Measurements from ENCODE around the gene PPP2R3A. TPM values are rescaled to one million over a fixed set of nuclear protein-coding genes. Genes with fewer than 3 reads are reported as not detected.

The PPP2R3A gene
- total and polyA plus RNA-seq, 2 of the 4 experiments (the other 2 are of a cell fraction): 11.3 to 37.3 TPM

DNA sequence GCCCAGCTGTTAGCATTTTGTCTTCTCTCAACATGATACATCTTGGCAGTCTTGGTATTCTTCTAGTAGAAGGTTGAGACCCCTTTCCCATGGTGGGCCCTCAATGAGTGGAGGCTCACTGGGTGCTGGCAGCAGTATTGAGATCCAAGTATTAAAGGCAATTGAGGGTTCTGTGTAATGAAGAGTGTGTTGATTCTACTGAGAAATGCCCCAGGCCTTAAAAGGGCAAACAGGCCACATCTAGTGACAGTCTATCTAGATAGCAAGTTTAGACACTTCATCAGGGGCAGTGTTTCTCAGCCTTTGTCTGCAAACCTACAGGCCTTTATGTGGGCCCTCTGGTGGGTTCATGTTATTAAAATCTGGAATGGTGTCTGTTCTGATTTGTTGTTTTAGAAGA, 9.5 kb downstream of the PPP2R3A start:
- Histone ChIP-seq H4K8ac (ENCODE audit: low read depth in 2 of 2, low read length in 2 of 2) (no peak overlapping the region; a peak in 1 of 4 replicates), H3K9ac (ENCODE audit: low read depth, low read length) (no peak overlapping the region), H2BK120ac (ENCODE audit: low read depth, low read length) (no peak overlapping the region), H4K91ac (ENCODE audit: insufficient read depth, low read depth, low read length) (no peak overlapping the region), H3K27ac (ENCODE audit: insufficient read depth, low read length) (no peak overlapping the region), H3K4me3 (ENCODE audit: insufficient read depth, low read depth, low read length) (no peak overlapping the region), H3K14ac (replicated peaks; ENCODE audit: low read depth, low read length) (0 out of 2 replicates have a peak overlapping the region, but pooled peaks have one; percentile 50), H3K4me2 (ENCODE audit: low read depth, low read length) (no peak overlapping the region), H2BK15ac (ENCODE audit: low read depth, low read length) (no peak overlapping the region), H3K79me1 (ENCODE audit: low read depth in 1 of 2, low read length in 2 of 2) (peaks cover 26 to 55% of the 10 kb centered on the region in 2 experiments), H3K56ac (ENCODE audit: extremely low read depth, insufficient read depth, low read length) (no peak overlapping the region), H2BK5ac (ENCODE audit: low read depth, low read length, poor library complexity, severe bottlenecking) (no peak overlapping the region), H3K27me3 (ENCODE audit: control insufficient read depth, insufficient read depth, low read length) (no peaks in the 10 kb centered on the region), H2AK9ac (replicated peaks; ENCODE audit: low read depth, low read length, poor library complexity) (no peak overlapping the region), H3K9me3 (ENCODE audit: control insufficient read depth, insufficient read depth, low read length) (no peaks in the 10 kb centered on the region), H4K5ac (ENCODE audit: low read depth, low read length) (no peak overlapping the region), H4K20me1 (ENCODE audit: insufficient read depth, low read length) (peaks cover 5% of the 10 kb centered on the region; the same call in 1 of the 2 replicates), H2AFZ (replicated peaks; ENCODE audit: low read length, poor library complexity) (no peak overlapping the region), H3K9me1 (ENCODE audit: insufficient read depth, low read length) (peaks cover 13% of the 10 kb centered on the region), H3K23ac (ENCODE audit: low read depth, low read length) (peak overlapping the region; percentile 6; the same call in 1 of the 2 replicates), H2AK5ac (ENCODE audit: low read depth, low read length) (no peak overlapping the region), H3K36me3 (ENCODE audit: control insufficient read depth, insufficient read depth, low read length) (no peaks in the 10 kb centered on the region), H3K18ac (ENCODE audit: low read depth, low read length) (peak overlapping the region; percentile 20; the same call in 1 of the 2 replicates), H2BK20ac (ENCODE audit: low read depth, low read length) (no peak overlapping the region), H3K4me1 (ENCODE audit: control insufficient read depth, insufficient read depth, low read length) (peaks cover 14% of the 10 kb centered on the region), H3K4ac (ENCODE audit: low read depth, low read length) (no peak overlapping the region)
- intact Hi-C loops (cut with micrococcal nuclease) (no loop called here), dilution Hi-C loops (cut with HindIII; ENCODE audit: low sequenced_read_pairs, unreplicated experiment) (no loop called here), in situ Hi-C loops (cut with MboI; ENCODE audit: low sequenced_read_pairs) (no loop called here)
- TF ChIP-seq, protein P1, sequence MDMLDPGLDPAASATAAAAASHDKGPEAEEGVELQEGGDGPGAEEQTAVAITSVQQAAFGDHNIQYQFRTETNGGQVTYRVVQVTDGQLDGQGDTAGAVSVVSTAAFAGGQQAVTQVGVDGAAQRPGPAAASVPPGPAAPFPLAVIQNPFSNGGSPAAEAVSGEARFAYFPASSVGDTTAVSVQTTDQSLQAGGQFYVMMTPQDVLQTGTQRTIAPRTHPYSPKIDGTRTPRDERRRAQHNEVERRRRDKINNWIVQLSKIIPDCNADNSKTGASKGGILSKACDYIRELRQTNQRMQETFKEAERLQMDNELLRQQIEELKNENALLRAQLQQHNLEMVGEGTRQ (IDR thresholded peaks at IDR 0.05; ENCODE audit: low read depth, low read length): no peak
- no peak for TF ChIP-seq CHD1 (IDR thresholded peaks at IDR 0.05; ENCODE audit: low read depth, low read length)
- TF ChIP-seq RCOR1 (IDR thresholded peaks at IDR 0.05; ENCODE audit: insufficient replicate concordance, low read length): no peak
- TF ChIP-seq SMC3 (IDR thresholded peaks at IDR 0.05; ENCODE audit: low read depth, low read length): no peak
- no peak for TF ChIP-seq BHLHE40 (IDR thresholded peaks at IDR 0.05; ENCODE audit: low read depth, low read length)
- TF ChIP-seq NFE2L2 (IDR thresholded peaks at IDR 0.05; ENCODE audit: low read depth, low read length): no peak
- ATAC-seq (ENCODE audit: low read depth): peak; percentile 27; the same call in 1 of the 2 replicates
- POLR2A ChIA-PET (ENCODE audit: unreplicated experiment): no interaction called here
- no peak for DNase-seq
- CTCF ChIA-PET: no interaction called here
- no TSS peak for BruUV-seq (replicated peaks)
